GM12872 (cell line): ENCODE measurements around the gene FSTL5.

Source experiments
- CTCF ChIP-seq: IDR thresholded peaks from 3 replicates; pipeline ENCODE4 v1.5.1; 2011; ENCODE audit warnings: low read depth, mild to moderate bottlenecking, low read length, moderate library complexity; ENCODE audit not compliant: insufficient read depth

Gene FSTL5

GRCh38 chr4:161728929-161729328 lies 434.9 kb downstream of the FSTL5 start:
- TF ChIP-seq CTCF, result no peak

GRCh38 chr4:161721947-161722346 lies 441.9 kb downstream of the FSTL5 start:
- no peak for TF ChIP-seq CTCF

GRCh38 chr4:161717084-161717483 lies 446.7 kb downstream of the FSTL5 start:
- TF ChIP-seq CTCF, result no peak

- no peak for TF ChIP-seq CTCF
Measured at GRCh38 chr4:161714931-161715330, 448.9 kb downstream of the FSTL5 start.

- no peak for TF ChIP-seq CTCF
Measured at GRCh38 chr4:161714022-161714751, 449.6 kb downstream of the FSTL5 start.

- no peak for TF ChIP-seq CTCF
Measured at GRCh38 chr4:161704653-161705052, 459.1 kb downstream of the FSTL5 start.

- TF ChIP-seq CTCF, result no peak
Measured at GRCh38 chr4:161704040-161704439, 459.8 kb downstream of the FSTL5 start.

GRCh38 chr4:161702287-161702686 lies 461.5 kb downstream of the FSTL5 start:
- peak; percentile 41 for TF ChIP-seq CTCF
